GM10266 (cell line): ENCODE data around the gene HS3ST5.
"Not testable (repeated sequence)": the region's sequence is repeated elsewhere in the genome, so short reads cannot be mapped to it uniquely, and the experiment has no call there.

Source experiments
- DNase-seq: peaks from one replicate; pipeline ENCODE4 v3.0.0; 2012; ENCODE audit errors: extremely low spot score
- TF ChIP-seq, protein P1 (sequence below): IDR thresholded peaks from 2 replicates; pipeline ENCODE4 v1.5.1; 2012; ENCODE audit warnings: mild to moderate bottlenecking, low read depth; ENCODE audit not compliant: control insufficient read depth, insufficient read depth; ENCODE audit errors: missing control alignments

The HS3ST5 gene

DNA sequence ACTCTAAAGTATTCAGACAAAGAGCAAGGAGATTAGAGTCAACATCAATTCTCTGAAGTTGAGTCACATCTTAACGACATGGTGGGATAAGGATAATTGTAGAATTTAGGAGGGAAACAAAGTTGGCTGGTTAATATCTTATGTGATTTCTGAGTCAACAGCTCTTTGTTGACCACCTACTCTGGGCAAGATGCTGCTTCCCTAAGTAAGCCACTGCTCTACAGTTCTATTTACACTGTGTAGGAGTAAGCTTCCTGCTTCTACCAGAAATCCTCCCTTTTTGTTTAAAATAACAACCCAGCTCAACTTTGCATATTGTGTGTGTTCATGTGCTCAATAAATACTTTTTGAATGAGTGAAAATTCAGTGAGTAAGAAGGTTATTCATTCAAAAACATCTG is 3.1 kb downstream of the HS3ST5 start:
- DNase-seq, result no peak
- TF ChIP-seq, protein P1, sequence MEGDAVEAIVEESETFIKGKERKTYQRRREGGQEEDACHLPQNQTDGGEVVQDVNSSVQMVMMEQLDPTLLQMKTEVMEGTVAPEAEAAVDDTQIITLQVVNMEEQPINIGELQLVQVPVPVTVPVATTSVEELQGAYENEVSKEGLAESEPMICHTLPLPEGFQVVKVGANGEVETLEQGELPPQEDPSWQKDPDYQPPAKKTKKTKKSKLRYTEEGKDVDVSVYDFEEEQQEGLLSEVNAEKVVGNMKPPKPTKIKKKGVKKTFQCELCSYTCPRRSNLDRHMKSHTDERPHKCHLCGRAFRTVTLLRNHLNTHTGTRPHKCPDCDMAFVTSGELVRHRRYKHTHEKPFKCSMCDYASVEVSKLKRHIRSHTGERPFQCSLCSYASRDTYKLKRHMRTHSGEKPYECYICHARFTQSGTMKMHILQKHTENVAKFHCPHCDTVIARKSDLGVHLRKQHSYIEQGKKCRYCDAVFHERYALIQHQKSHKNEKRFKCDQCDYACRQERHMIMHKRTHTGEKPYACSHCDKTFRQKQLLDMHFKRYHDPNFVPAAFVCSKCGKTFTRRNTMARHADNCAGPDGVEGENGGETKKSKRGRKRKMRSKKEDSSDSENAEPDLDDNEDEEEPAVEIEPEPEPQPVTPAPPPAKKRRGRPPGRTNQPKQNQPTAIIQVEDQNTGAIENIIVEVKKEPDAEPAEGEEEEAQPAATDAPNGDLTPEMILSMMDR, result no peak

DNA sequence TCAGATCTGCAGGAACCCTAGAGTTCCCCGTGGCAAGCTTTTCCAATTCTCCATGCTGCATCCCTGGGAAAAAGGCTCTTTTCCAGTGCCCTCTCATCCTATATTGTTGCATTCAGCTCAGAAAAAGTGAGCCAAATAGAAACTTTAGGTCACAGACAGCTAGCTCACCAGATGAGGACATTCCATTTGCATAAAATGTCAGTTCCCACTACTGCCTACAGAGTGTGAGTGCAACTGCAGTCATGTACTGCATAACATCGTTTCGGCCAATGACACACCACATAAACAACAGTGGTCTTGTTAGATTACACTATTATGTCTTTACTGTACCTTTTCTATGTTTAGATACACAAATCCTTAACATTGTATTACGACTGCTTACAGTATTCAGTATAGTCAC is 8.6 kb downstream of the HS3ST5 start:
- TF ChIP-seq, protein P1, result no peak
- no peak for DNase-seq

DNA sequence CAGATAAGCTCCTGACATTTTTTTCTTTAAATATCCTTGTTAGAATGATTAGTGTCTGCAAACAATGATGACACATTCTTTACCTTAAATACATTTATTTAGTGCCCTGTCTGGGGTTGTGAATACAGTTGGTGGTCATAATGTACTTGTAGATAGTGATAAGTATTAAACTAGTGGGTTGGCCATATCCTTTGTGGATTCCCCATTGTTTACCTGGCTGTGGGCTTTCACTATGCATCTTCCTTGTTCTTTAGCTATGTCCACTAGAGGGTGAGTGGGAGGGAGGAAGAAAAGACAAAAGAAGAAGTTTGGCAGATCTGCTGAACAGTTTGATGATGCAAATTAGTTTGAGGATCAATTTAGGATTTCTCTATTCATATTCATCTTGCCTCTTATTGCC is 15.7 kb downstream of the HS3ST5 start:
- DNase-seq, result no peak
- TF ChIP-seq, protein P1, result no peak

DNA sequence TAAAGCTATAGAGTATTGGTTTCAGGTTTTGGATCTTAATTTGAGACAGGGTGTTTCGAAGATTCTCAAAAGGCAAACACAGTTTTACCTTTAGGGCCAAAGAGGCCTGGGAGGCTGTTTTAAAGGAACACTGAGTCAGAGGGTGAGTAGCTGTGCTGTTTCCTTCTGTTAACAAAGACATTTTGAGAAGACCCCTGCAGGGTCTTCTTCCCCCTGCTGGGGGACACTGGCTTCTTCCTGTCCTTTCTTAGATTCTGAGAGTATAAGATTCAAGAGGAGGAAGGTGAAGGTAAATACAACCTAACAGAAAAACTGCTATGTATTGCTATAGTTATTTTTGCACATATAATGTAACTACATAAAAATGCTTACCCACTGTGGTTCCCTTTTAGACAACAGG is 19.0 kb downstream of the HS3ST5 start:
- DNase-seq, result no peak
- TF ChIP-seq, protein P1, result no peak

DNA sequence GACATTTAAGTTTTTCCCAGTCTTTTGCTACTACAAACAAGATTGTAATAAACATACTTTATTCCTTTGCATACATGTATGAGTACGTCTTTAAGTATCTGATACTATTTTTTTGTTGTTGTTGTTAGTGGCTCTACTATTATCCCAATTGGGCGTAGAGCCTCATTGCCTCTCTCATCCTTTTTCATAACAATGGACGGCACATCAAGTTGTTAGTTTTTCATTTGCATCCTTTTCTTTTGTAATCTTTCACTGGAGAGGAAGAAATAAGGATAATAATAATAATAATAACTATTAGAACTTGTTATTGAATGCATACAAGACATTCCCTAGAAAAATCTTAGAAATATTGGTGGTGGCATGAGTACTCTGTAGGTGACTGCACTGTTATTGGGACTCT is 23.1 kb downstream of the HS3ST5 start:
- no peak for DNase-seq

DNA sequence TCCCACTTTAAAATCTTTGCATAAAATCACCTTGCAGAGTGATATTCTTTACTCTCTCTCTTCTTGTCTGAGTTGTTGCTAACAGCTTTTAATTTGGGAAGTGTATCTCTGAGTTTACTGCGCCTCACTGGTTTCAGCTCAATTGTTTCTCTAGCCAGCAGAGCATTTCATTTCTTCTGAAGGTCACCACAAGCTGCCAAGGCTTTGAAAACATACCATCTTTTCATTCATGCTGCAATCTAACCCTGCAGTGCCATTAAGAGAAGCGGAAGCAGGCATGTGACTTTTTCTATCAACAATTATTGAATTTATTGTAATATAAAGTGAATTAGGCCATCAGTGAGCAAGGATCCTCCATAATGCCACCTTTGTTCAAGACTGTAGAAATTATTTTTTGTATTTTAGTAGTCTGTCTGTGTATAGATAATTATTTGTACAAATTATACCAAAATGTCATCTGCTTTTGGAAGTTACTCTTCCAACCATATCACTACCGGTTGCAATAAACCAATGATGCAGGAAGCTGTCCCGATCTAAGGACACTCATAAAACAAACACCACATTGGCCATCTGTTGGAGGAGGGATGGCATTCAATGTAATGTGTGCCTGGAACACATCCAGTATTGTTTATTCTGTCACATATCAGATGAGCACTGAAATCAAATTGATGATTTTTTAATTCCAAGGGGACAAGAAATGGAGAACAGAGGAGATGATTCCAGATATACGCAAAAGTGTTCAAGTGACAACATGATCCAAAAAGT is 26.8 kb downstream of the HS3ST5 start:
- no peak for DNase-seq
- TF ChIP-seq, protein P1, result no peak

More for the DNA sequence above, 23.1 kb downstream of the HS3ST5 start:
- TF ChIP-seq, protein P1, result no peak

DNA sequence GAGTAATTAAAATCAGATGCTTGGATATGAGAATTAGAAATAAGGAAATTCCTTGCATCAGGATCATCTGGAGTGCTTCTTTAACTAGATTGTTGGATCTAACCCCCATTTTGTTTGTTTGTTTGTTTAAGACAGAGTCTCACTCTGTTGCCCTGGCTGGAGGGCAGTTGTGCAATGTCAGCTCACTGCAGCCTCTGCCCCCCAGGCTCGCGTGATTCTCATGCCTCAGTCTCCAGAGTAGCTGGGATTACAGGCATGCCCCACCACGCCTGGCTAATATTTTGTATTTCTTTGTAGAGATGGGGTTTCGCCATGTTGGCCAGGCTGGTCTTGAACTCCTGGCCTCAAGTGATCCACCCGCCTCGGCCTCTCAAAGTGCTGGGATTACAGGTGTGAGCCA is 29.0 kb downstream of the HS3ST5 start:
- not testable (repeated sequence) for DNase-seq

DNA sequence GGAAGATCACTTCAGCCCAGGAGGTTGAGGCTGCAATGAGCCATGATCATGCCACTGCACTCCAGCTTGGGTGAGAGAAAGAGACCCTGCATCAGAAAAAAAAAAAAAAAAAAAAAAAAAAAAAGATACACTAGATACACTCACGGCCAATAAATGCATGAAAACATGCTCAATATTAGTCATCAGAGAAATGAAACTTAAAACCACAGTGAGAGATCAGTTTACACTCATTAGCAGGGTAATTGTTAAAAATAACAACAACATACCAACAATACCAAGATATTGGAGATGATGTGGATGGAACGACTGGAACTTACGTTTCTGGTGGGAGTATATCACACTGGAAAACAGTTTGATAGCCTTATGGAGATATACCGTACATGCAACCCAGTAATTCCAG is 29.9 kb downstream of the HS3ST5 start:
- TF ChIP-seq, protein P1, result no peak
- no peak for DNase-seq
